ENCODE results near the gene MINK1.

DNA sequence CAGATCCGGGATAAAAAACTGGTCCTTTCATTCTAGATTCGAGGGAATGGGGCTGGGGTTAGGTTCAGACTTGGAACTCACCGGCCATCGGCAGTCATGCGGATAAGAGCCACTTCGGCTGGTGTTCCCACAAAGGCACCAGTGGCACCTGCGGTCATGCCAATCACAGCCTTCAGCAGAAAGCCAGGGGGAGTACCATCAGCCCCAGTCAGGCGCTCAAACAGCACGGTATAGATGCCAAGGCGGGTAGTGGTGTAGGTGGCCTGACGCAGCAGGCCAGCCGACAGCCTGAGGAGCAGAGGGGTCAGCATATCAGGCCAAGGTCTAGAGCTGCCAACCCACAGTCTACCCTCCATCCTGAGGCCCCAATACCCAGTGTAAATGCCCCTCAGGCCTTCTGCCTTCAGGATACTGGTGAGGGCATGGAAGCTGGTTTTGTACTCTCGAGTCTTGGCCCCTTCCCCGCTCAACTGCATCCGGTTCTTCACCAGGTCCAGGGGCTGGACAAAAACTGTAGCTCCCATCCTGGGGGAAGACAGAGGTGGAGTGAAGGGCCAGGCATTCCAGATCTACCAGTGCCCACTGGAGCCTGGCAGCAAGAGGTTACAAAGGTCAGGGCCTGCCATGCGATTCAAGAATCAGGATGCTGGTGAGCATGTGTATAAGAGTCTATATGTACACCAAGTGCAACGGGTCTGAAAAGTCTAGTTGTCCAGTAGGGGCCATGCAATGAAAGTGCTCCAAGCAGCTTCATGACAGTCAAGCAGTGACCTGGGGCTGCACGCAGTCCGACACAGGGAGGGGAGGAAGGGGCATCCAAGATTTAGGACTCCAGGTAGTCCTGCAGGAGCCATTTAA is 105.8 kb downstream of the MINK1 start:
- TF ChIP-seq, protein P1, sequence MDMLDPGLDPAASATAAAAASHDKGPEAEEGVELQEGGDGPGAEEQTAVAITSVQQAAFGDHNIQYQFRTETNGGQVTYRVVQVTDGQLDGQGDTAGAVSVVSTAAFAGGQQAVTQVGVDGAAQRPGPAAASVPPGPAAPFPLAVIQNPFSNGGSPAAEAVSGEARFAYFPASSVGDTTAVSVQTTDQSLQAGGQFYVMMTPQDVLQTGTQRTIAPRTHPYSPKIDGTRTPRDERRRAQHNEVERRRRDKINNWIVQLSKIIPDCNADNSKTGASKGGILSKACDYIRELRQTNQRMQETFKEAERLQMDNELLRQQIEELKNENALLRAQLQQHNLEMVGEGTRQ (IDR thresholded peaks at IDR 0.05; ENCODE audit: low read length), result no peak
- TF ChIP-seq, protein P2, sequence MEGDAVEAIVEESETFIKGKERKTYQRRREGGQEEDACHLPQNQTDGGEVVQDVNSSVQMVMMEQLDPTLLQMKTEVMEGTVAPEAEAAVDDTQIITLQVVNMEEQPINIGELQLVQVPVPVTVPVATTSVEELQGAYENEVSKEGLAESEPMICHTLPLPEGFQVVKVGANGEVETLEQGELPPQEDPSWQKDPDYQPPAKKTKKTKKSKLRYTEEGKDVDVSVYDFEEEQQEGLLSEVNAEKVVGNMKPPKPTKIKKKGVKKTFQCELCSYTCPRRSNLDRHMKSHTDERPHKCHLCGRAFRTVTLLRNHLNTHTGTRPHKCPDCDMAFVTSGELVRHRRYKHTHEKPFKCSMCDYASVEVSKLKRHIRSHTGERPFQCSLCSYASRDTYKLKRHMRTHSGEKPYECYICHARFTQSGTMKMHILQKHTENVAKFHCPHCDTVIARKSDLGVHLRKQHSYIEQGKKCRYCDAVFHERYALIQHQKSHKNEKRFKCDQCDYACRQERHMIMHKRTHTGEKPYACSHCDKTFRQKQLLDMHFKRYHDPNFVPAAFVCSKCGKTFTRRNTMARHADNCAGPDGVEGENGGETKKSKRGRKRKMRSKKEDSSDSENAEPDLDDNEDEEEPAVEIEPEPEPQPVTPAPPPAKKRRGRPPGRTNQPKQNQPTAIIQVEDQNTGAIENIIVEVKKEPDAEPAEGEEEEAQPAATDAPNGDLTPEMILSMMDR (IDR thresholded peaks at IDR 0.05; ENCODE audit: control extremely low read depth in 1 of 3, insufficient read depth in 1 of 3, low read depth in 1 of 3, low read length in 3 of 3), result no peak
- TF ChIP-seq POLR2A (IDR thresholded peaks at IDR 0.05; ENCODE audit: control extremely low read depth in 1 of 2, low read depth in 2 of 2, low read length in 2 of 2) (no peak), EGR1 (IDR thresholded peaks at IDR 0.05; ENCODE audit: borderline replicate concordance, low read depth, low read length) (no peak), EZH2 (IDR thresholded peaks at IDR 0.05; ENCODE audit: low read depth, low read length, severe bottlenecking) (no peak), GABPA (IDR thresholded peaks at IDR 0.05; ENCODE audit: borderline replicate concordance, insufficient read depth, low read length) (no peak), CEBPB (IDR thresholded peaks at IDR 0.05; ENCODE audit: low read depth, low read length) (no peak), TCF12 (IDR thresholded peaks at IDR 0.05; ENCODE audit: low read depth, low read length) (no peak), HDAC2 (IDR thresholded peaks at IDR 0.05; ENCODE audit: borderline replicate concordance in 1 of 2, low read depth in 2 of 2, low read length in 2 of 2) (no peak), RBBP5 (IDR thresholded peaks at IDR 0.05; ENCODE audit: borderline replicate concordance, low read depth, low read length) (no peak), POLR2AphosphoS5 (IDR thresholded peaks at IDR 0.05; ENCODE audit: low read depth, low read length) (no peak)
- TF ChIP-seq, protein P3, sequence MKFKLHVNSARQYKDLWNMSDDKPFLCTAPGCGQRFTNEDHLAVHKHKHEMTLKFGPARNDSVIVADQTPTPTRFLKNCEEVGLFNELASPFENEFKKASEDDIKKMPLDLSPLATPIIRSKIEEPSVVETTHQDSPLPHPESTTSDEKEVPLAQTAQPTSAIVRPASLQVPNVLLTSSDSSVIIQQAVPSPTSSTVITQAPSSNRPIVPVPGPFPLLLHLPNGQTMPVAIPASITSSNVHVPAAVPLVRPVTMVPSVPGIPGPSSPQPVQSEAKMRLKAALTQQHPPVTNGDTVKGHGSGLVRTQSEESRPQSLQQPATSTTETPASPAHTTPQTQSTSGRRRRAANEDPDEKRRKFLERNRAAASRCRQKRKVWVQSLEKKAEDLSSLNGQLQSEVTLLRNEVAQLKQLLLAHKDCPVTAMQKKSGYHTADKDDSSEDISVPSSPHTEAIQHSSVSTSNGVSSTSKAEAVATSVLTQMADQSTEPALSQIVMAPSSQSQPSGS (IDR thresholded peaks at IDR 0.05; ENCODE audit: low read length), result no peak
